ENCODE data around the gene ZNF532.

Gene ZNF532

DNA sequence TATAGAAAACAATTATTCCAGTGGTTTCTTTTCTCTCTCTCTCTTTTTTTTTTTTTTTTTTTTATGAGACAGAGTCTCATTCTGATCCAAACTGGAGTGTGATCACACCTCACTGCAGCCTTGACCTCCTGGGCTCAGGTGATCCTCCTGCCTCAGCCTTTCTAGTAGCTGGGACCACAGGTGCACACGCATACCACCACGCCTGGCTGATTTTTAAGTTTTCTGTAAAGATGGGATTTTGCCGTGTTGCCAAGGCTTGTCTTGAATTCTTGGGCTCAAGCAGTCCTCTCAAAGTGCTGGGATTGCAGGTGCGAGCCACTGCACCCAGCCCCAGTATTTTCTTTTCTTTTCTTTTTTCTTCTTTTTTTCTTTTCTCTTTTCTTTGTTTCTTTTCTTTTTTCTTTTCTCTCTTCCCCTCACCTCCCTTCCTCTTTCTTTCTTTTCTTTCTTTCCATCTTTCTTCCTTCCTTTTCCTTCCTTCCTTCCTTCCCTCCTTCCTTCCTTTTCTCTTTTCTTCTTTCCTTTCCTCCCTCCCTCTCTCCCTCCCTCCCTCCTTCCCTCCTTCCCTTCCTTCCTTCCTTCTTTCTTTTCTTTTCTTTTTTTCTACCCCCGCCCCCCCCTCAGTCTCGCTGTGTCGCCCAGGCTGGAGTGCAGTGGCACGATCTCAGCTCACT lies 76.9 kb downstream of the ZNF532 start:
- TF ChIP-seq, protein P1, sequence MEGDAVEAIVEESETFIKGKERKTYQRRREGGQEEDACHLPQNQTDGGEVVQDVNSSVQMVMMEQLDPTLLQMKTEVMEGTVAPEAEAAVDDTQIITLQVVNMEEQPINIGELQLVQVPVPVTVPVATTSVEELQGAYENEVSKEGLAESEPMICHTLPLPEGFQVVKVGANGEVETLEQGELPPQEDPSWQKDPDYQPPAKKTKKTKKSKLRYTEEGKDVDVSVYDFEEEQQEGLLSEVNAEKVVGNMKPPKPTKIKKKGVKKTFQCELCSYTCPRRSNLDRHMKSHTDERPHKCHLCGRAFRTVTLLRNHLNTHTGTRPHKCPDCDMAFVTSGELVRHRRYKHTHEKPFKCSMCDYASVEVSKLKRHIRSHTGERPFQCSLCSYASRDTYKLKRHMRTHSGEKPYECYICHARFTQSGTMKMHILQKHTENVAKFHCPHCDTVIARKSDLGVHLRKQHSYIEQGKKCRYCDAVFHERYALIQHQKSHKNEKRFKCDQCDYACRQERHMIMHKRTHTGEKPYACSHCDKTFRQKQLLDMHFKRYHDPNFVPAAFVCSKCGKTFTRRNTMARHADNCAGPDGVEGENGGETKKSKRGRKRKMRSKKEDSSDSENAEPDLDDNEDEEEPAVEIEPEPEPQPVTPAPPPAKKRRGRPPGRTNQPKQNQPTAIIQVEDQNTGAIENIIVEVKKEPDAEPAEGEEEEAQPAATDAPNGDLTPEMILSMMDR (conservative IDR thresholded peaks at IDR 0.05; ENCODE audit: low read depth, low read length) = no peak
- DNase-seq (ENCODE audit: low read depth) = no peak
- H3K4me3 ChIP-seq (ENCODE audit: low read length) = no peak overlapping the region

DNA sequence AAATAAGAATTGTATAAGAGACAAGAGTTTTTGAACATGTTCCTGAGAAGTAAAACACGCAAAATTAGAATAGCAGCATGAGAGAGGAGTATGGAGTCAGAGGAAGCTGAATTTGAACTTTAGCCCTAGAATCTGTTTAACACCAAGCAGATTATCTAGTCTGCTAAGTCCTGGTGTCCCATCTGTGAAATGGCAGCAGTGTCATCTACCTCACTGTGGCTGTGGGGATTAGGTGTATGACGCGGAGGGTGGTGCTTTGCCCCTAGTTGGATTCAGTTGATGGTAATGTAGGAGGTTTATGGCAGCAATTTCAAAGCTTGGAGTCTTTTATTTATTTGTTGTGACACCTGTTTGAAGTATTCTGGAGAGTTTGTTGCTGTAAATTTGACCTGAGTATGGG lies 79.2 kb downstream of the ZNF532 start:
- DNase-seq (ENCODE audit: low read depth) = no peak
- no peak overlapping the region for H3K4me3 ChIP-seq (ENCODE audit: low read length)
- TF ChIP-seq, protein P1 (conservative IDR thresholded peaks at IDR 0.05; ENCODE audit: low read depth, low read length) = no peak

DNA sequence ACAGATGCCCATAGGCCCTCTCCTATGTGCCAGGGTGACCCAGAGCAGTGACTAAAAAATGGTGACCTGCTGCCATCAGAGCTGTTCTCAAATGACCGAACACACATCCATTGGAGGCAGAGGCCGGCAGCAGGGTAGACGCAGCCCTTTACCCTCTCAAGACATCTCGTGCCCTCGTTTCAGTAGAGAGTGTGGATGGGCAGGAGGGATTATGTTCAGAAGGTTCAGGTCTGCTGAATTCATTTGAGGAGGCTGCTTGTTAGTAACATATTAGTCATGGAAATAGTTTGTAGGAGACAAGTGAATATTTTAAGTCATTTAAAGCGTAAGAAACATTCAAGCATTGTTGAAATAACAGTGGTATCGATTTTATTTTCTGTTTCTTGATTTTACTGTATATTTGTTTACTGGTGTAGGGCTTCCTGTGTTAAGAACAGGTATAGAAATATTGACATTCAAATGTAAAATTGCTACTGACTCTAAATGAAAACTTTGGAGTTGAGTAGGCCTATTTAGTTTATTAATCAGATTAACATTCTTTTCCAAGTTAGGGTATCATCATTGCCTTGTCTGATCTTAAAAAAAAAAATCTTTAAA lies 82.6 kb downstream of the ZNF532 start:
- H3K4me3 ChIP-seq (ENCODE audit: low read length) = no peak overlapping the region
- TF ChIP-seq, protein P1 (conservative IDR thresholded peaks at IDR 0.05; ENCODE audit: low read depth, low read length) = no peak
- DNase-seq (ENCODE audit: low read depth) = peak; percentile 14

DNA sequence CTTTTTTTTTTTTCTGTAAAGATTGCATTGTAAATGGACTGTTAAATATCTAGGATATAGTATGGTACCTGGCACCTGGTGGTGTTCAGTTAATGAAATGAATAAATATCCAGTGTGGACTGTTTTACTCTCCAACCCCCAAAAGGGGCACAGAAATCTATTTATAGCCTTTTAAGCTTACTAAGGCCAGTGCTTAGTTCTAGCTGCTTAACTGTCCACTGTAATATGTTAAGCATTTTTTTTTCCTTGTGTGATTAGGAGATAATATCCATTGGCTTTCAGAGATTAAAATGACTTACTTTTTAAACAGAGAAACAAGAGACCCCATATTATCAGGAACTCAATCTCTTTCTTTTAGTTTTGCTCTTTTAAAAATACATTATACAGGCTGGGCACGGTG lies 84.4 kb downstream of the ZNF532 start:
- no peak overlapping the region for H3K4me3 ChIP-seq (ENCODE audit: low read length)
- TF ChIP-seq, protein P1 (conservative IDR thresholded peaks at IDR 0.05; ENCODE audit: low read depth, low read length) = no peak
- peak; percentile 62 for DNase-seq (ENCODE audit: low read depth)

DNA sequence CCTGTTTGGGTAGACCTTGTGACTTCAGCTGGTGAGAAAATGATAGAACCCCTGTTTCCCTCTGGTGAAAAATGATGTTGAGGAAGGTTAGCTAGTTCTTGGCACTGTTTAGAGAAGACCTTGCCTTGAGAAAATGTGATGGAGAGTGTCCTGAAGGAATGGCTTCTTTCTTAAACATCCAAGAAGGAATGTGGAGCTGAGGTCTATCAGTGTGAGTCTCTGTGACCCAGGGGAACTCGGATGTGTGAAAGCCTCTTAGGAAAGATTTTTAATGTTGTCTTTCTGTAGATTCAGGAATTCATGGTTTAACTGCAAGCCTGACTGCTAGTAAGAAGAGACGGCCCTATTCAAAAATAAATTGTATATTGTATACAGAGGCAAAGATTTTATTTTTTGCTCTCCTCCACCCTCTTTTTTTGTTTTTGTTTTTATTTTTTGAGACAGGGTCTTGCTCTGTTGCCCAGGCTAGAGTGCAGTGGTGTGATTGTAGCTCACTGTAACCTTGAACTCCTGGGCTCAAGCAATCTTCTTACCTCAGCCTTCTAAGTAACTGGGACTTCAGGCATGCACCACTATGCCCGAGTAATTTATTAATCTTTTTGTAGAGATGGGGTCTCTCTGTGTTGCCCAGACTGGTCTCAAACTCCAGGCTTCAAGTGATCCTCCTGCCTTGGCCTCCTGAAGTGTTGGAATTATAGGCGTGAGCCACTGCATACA lies 87.5 kb downstream of the ZNF532 start:
- DNase-seq (ENCODE audit: low read depth) = no peak
- no peak overlapping the region for H3K4me3 ChIP-seq (ENCODE audit: low read length)
- TF ChIP-seq, protein P1 (conservative IDR thresholded peaks at IDR 0.05; ENCODE audit: low read depth, low read length) = no peak

DNA sequence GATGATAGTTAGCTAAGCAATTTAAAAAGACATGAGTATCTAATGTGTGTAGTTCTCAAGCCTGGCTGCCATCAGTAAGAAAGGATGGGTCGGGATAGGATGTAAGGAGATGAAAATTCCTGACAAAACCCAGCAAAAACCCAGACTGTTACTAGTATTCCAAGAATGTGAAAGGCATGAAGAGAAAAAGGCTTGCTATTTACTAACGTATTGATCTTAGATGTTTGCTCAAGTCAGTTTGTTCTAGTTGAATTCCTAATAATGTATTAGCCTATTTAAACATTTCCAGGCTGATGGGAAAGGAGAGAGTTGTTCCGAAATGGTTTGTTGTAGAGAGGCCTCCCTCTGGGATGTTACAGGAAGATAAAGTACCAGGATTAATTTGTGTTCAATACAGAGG lies 88.2 kb downstream of the ZNF532 start:
- TF ChIP-seq, protein P1 (conservative IDR thresholded peaks at IDR 0.05; ENCODE audit: low read depth, low read length) = no peak
- no peak overlapping the region for H3K4me3 ChIP-seq (ENCODE audit: low read length)
- no peak for DNase-seq (ENCODE audit: low read depth)
